HepG2 (cell line): ENCODE measurements around the gene KDM4B. TPM values are rescaled to one million over a fixed set of nuclear protein-coding genes. Genes with fewer than 3 reads are reported as not detected.

Experiments used
- ATAC-seq: fragments of 200-7000 bp; cut with Tn5 transposase; 3 replicates; pipeline ENCODE4 v1.9.1; 2020; ENCODE audit warnings: mild to moderate bottlenecking, moderate library complexity
- BruUV-seq: library from RNA; stranded (reverse); fragments of 400-500 nt; replicated peaks from 2 replicates; lab custom pipeline; 2021; lab: Mats Ljungman, UMichigan
- CTCF ChIA-PET: fragments of 300-600 bp; formaldehyde crosslinking; extraction: SDS; loops from one replicate; lab custom pipeline; 2021; ENCODE audit warnings: low total read pairs, inconsistent platforms, low intra/inter-chr PET ratio; lab: Yijun Ruan, JAX
- POLR2A ChIA-PET: fragments of 350-600 bp; sonication (Branson Sonifier 250); formaldehyde crosslinking; loops from one replicate; lab custom pipeline; 2020; ENCODE audit warnings: antibody characterized with exemption, inconsistent platforms; lab: Yijun Ruan, JAX
- DNase-seq: peaks from one replicate; pipeline ENCODE4 v3.0.0-alpha.2; 2015; ENCODE audit warnings: low spot score
- FAIRE-seq: peaks from 3 replicates; lab custom pipeline; 2011; peaks lifted over from hg19 to GRCh38; lab: Jason Lieb, UNC
- H2AFZ ChIP-seq: one replicate; pipeline ENCODE4 v1.6.1; 2011; ENCODE audit warnings: low read length, inconsistent platforms
- H3K27ac ChIP-seq: fragments of 300-600 bp; 3 replicates; pipeline ENCODE4 v1.8.0; 2011; ENCODE audit warnings: mixed run types, mild to moderate bottlenecking, mixed read lengths, low read length, inconsistent platforms; ENCODE audit not compliant: insufficient read depth; ENCODE audit errors: extremely low read length
- H3K27me3 ChIP-seq, 2 experiments: fragments of 200-600 bp in 1 of 2; 2 replicates in 1 of 2; 3 replicates in 1 of 2; pipeline versions ENCODE4 v1.6.0 to v1.8.0; 2011; ENCODE audit warnings: low read length in 2 of 2, mild to moderate bottlenecking in 2 of 2, moderate library complexity in 2 of 2, inconsistent platforms in 1 of 2; ENCODE audit not compliant: insufficient read depth in 2 of 2, control insufficient read depth in 1 of 2
- H3K36me3 ChIP-seq, 2 experiments: fragments of 200-600 bp in 1 of 2; replicated peaks in 1 of 2; 2 replicates in 1 of 2; 3 replicates in 1 of 2; pipeline versions ENCODE4 v1.5.1 to v1.8.0; 2011; ENCODE audit warnings: low read length in 2 of 2, inconsistent platforms in 1 of 2; ENCODE audit not compliant: insufficient read depth in 2 of 2, control insufficient read depth in 1 of 2
- H3K4me1 ChIP-seq: 2 replicates; pipeline ENCODE4 v1.5.1; 2012; ENCODE audit warnings: low read length, inconsistent platforms; ENCODE audit not compliant: insufficient read depth
- H3K4me2 ChIP-seq: 2 replicates; pipeline ENCODE4 v1.6.0; 2011; ENCODE audit warnings: low read depth, low read length, inconsistent platforms
- H3K4me3 ChIP-seq, 3 experiments: fragments of 200-600 bp in 1 of 3; sonication (generic), shearing (Covaris generic) in 1 of 3; replicated peaks in 1 of 3; 2 replicates each; pipeline ENCODE4 v1.5.1; 2011 to 2016; ENCODE audit warnings: low read length in 3 of 3, inconsistent platforms in 2 of 3, low read depth in 2 of 3, mild to moderate bottlenecking in 2 of 3, control low read depth in 1 of 3, mixed read lengths in 1 of 3; ENCODE audit not compliant: insufficient read depth in 1 of 3
- H3K79me2 ChIP-seq: one replicate; pipeline ENCODE4 v1.6.1; 2011; ENCODE audit warnings: low read length, inconsistent platforms; ENCODE audit not compliant: insufficient read depth
- H3K9ac ChIP-seq: 2 replicates; pipeline ENCODE4 v1.6.0; 2011; ENCODE audit warnings: mild to moderate bottlenecking, low read depth, low read length, inconsistent platforms; ENCODE audit not compliant: insufficient read depth
- H3K9me3 ChIP-seq: 2 replicates; pipeline ENCODE4 v1.5.1; 2012; ENCODE audit warnings: mild to moderate bottlenecking, low read length
- H4K20me1 ChIP-seq: 2 replicates; pipeline ENCODE4 v1.6.0; 2011; ENCODE audit warnings: inconsistent platforms, mild to moderate bottlenecking, low read length, moderate library complexity; ENCODE audit not compliant: insufficient read depth
- ARID3A ChIP-seq: IDR thresholded peaks from 2 replicates; pipeline ENCODE4 v1.6.1; 2012; ENCODE audit warnings: low read depth, low read length, improper control_type of control experiment
- CREB1 ChIP-seq, 2 experiments: fragments of 450-650 bp in 1 of 2; IDR thresholded peaks; 2 replicates each; pipeline ENCODE4 v1.6.1; 2016 to 2017; ENCODE audit warnings: control low read depth in 1 of 2, mild to moderate bottlenecking in 1 of 2, missing compliant biosample characterization in 1 of 2, missing genetic modification characterization in 1 of 2
- HOXA7 ChIP-seq: sonication (generic); formaldehyde crosslinking; IDR thresholded peaks from 2 replicates; pipeline ENCODE4 v1.8.1; 2022; ENCODE audit warnings: mild to moderate bottlenecking, missing genetic modification reagents, moderate library complexity
- KDM4B ChIP-seq: sonication (generic); formaldehyde crosslinking; IDR thresholded peaks from 2 replicates; pipeline ENCODE4 v1.4.0; 2020; ENCODE audit warnings: missing genetic modification reagents
- STAG1 ChIP-seq: sonication (generic); formaldehyde crosslinking; IDR thresholded peaks from 2 replicates; pipeline ENCODE4 v1.4.0; 2020; ENCODE audit warnings: missing genetic modification reagents
- ZNF704 ChIP-seq: sonication (generic); formaldehyde crosslinking; IDR thresholded peaks from 2 replicates; pipeline ENCODE4 v1.8.1; 2023; ENCODE audit warnings: mild to moderate bottlenecking, inconsistent platforms, moderate library complexity, missing genetic modification reagents, borderline replicate concordance
- WGBS: methylation state at CpG from one replicate; pipeline ENCODE4 v1.1.6; 2017; ENCODE audit warnings: low lambda C conversion rate; 5-methylcytosine and 5-hydroxymethylcytosine counted together
- in situ Hi-C: cut with HindIII; loops from 2 replicates; pipeline ENCODE4 v1.10.0; 2017; ENCODE audit warnings: low pct_unique_long_range_greater_than_20kb; ENCODE audit not compliant: extremely low pct_ligation_motif_present
- intact Hi-C: fragments of 100-400 bp; cut with micrococcal nuclease; formaldehyde crosslinking; loops from one replicate; pipeline ENCODE4 v1.10.0; 2022; ENCODE audit not compliant: unreplicated experiment
- polyA plus RNA-seq, 8 experiments: library from polyadenylated mRNA; depleted of rRNA in 3 of 8; stranded (reverse) in 7 of 8; unstranded in 1 of 8; fragments of >200 nt; fragmentation: Illumina TruSeq in 4 of 8; extraction: Trizol in 4 of 8; gene quantifications; 2 replicates each; pipeline versions ENCODE4 v1.2.1 to v1.2.3, GENCODE V29; 2011 to 2016; ENCODE audit warnings: low read depth in 4 of 8, missing spikeins in 1 of 8, mixed read lengths in 1 of 8; ENCODE audit not compliant: insufficient read depth in 1 of 8
- total RNA-seq, 5 experiments: library from RNA; depleted of rRNA; stranded (reverse); fragments of >200 nt; fragmentation: Illumina TruSeq; extraction: Trizol; gene quantifications; 2 replicates each; pipeline ENCODE4 v1.2.3, GENCODE V29; 2016; ENCODE audit warnings: low read depth in 1 of 5
- TF ChIP-seq, protein P1 (sequence below): sonication (generic); formaldehyde crosslinking; IDR thresholded peaks from 2 replicates; pipeline ENCODE4 v1.4.0; 2020; ENCODE audit warnings: mild to moderate bottlenecking, low read depth, missing genetic modification reagents

The KDM4B gene
- total and polyA plus RNA-seq, 2 of the 13 experiments (the other 11 are each of a cell fraction or from before 2014, with no cell fraction given) = 4.9 to 14.6 TPM

DNA sequence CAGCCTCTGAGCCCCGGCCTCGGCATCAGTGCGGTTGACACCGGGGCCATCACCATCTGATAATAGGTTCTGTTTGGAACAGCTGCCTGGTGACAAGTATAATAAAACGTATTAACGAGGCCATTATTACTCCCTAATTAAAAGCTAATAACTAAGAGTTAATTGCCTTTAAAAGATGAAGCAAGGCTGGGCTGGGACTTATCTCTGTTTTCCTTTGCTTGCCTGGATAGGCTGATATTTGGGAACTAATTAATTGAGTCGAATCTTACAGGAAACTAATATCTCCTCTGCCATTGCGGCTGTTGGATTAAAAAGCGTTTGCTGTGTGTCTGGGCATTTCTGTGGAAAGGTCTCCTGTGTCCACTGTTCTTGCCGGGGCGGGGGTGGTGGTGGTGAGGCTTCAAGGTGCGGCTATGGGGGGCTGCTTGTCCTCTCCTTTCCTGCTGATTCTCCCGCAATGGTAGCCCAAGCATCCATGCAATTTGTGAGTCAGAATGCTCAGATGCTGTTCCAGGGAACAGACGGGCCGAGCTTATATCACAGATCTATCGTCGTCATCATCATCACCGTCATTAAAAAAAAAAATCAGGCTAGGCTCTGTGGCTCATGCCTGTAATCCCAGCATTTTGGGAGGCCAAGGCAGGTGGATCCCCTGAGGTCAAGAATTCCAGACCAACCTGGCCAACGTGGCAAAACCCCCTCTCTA lies 209.0 kb downstream of the KDM4B start:
- H2AFZ ChIP-seq = no peak overlapping the region
- H3K79me2 ChIP-seq = no peaks in the 10 kb centered on the region
- intact Hi-C loops = no loop called here
- in situ Hi-C loops = no loop called here
- H3K36me3 ChIP-seq = no peaks in the 10 kb centered on the region
- no peak for TF ChIP-seq STAG1 (CRISPR knock-in tag)
- TF ChIP-seq KDM4B (CRISPR knock-in tag) = no peak
- no peak for TF ChIP-seq ARID3A
- TF ChIP-seq CREB1 (IDR thresholded peaks at IDR 0.05) = 0 out of 2 replicates have a peak, but pooled peaks have one; percentile 22
- TF ChIP-seq CREB1 (CRISPR knock-in tag; IDR thresholded peaks at IDR 0.05) = no peak
- TF ChIP-seq HOXA7 (CRISPR knock-in tag) = no peak
- TF ChIP-seq, protein P1, sequence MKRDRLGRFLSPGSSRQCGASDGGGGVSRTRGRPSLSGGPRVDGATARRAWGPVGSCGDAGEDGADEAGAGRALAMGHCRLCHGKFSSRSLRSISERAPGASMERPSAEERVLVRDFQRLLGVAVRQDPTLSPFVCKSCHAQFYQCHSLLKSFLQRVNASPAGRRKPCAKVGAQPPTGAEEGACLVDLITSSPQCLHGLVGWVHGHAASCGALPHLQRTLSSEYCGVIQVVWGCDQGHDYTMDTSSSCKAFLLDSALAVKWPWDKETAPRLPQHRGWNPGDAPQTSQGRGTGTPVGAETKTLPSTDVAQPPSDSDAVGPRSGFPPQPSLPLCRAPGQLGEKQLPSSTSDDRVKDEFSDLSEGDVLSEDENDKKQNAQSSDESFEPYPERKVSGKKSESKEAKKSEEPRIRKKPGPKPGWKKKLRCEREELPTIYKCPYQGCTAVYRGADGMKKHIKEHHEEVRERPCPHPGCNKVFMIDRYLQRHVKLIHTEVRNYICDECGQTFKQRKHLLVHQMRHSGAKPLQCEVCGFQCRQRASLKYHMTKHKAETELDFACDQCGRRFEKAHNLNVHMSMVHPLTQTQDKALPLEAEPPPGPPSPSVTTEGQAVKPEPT (CRISPR knock-in tag) = no peak
- no peak for TF ChIP-seq ZNF704
- TF ChIP-seq, all 625 proteins: peak for 1
- Histone ChIP-seq H3K4me3 (no peak overlapping the region), H3K9me3 (no peaks in the 10 kb centered on the region), H3K4me2 (no peak overlapping the region), H4K20me1 (no peaks in the 10 kb centered on the region), H3K27ac (no peak overlapping the region), H3K27me3 (peaks cover 1 to 8% of the 10 kb centered on the region in 2 experiments; a peak in 3 of 5 replicates), H3K9ac (no peak overlapping the region), H3K4me1 (no peaks in the 10 kb centered on the region)
- no TSS peak for BruUV-seq
- ATAC-seq (no peak), FAIRE-seq (no peak), DNase-seq (no peak)
- CTCF ChIA-PET = no interaction called here
- POLR2A ChIA-PET = no interaction called here
- WGBS = 42% methylated on average over 17 of the region's 19 CpGs
